ENCODE data around the gene SLC6A17. TPM values are rescaled to one million over a fixed set of nuclear protein-coding genes. Genes with fewer than 3 reads are reported as not detected.
A peak's percentile ranks its signal among the peaks of the same experiment; 100 is the strongest.

Gene SLC6A17
- polyA plus RNA-seq, 1 donor, result 0.33 TPM

- peaks cover 3% of the 10 kb centered on the region for H3K27me3 ChIP-seq (ENCODE audit: control insufficient read depth, insufficient read depth, low read length)
- H3K4me1 ChIP-seq (ENCODE audit: control insufficient read depth, insufficient read depth, low read length), result no peaks in the 10 kb centered on the region
- DNase-seq, result peak in 1 of 2 donors; percentile 25
- no peak overlapping the region for H3K27ac ChIP-seq (ENCODE audit: low read length)
- H3K36me3 ChIP-seq (ENCODE audit: control insufficient read depth, insufficient read depth, low read length), result no peaks in the 10 kb centered on the region
- H3K9me3 ChIP-seq (ENCODE audit: control insufficient read depth, low read depth, low read length), result no peaks in the 10 kb centered on the region
- no peak overlapping the region for H3K4me3 ChIP-seq (ENCODE audit: low read length)
- no CpG with 5 or more reads among the region's 13 CpGs for WGBS (ENCODE audit: insufficient coverage, low lambda C conversion rate)
Observed at GRCh38 chr1:110240476-110241210, 90.3 kb downstream of the SLC6A17 start.

- DNase-seq, result no peak
- Histone ChIP-seq H3K4me1 (ENCODE audit: control insufficient read depth, insufficient read depth, low read length) (no peaks in the 10 kb centered on the region), H3K27me3 (ENCODE audit: control insufficient read depth, insufficient read depth, low read length) (peaks cover 3% of the 10 kb centered on the region), H3K9me3 (ENCODE audit: control insufficient read depth, low read depth, low read length) (no peaks in the 10 kb centered on the region), H3K36me3 (ENCODE audit: control insufficient read depth, insufficient read depth, low read length) (no peaks in the 10 kb centered on the region), H3K4me3 (ENCODE audit: low read length) (no peak overlapping the region), H3K27ac (ENCODE audit: low read length) (no peak overlapping the region)
- WGBS (ENCODE audit: insufficient coverage, low lambda C conversion rate), result 70% methylated on average over 2 of the region's 2 CpGs
Observed at GRCh38 chr1:110241516-110241915, 91.2 kb downstream of the SLC6A17 start.

GRCh38 chr1:110242062-110242461 is 91.8 kb downstream of the SLC6A17 start:
- no peak for DNase-seq
- Histone ChIP-seq H3K36me3 (ENCODE audit: control insufficient read depth, insufficient read depth, low read length) (no peaks in the 10 kb centered on the region), H3K4me1 (ENCODE audit: control insufficient read depth, insufficient read depth, low read length) (no peaks in the 10 kb centered on the region), H3K27me3 (ENCODE audit: control insufficient read depth, insufficient read depth, low read length) (peaks cover 3% of the 10 kb centered on the region), H3K27ac (ENCODE audit: low read length) (no peak overlapping the region), H3K4me3 (ENCODE audit: low read length) (no peak overlapping the region), H3K9me3 (ENCODE audit: control insufficient read depth, low read depth, low read length) (no peaks in the 10 kb centered on the region)
- WGBS (ENCODE audit: insufficient coverage, low lambda C conversion rate), result no CpG with 5 or more reads among the region's 4 CpGs

- DNase-seq, result no peak
- no peaks in the 10 kb centered on the region for H3K4me1 ChIP-seq (ENCODE audit: control insufficient read depth, insufficient read depth, low read length)
- H3K36me3 ChIP-seq (ENCODE audit: control insufficient read depth, insufficient read depth, low read length), result no peaks in the 10 kb centered on the region
- H3K27me3 ChIP-seq (ENCODE audit: control insufficient read depth, insufficient read depth, low read length), result peaks cover 3% of the 10 kb centered on the region
- H3K4me3 ChIP-seq (ENCODE audit: low read length), result no peak overlapping the region
- WGBS (ENCODE audit: insufficient coverage, low lambda C conversion rate), result no CpG with 5 or more reads among the region's 4 CpGs
- H3K9me3 ChIP-seq (ENCODE audit: control insufficient read depth, low read depth, low read length), result no peaks in the 10 kb centered on the region
- no peak overlapping the region for H3K27ac ChIP-seq (ENCODE audit: low read length)
Observed at GRCh38 chr1:110242731-110243130, 92.4 kb downstream of the SLC6A17 start.

GRCh38 chr1:110243146-110243545 is 92.9 kb downstream of the SLC6A17 start:
- Histone ChIP-seq H3K4me1 (ENCODE audit: control insufficient read depth, insufficient read depth, low read length) (no peaks in the 10 kb centered on the region), H3K27me3 (ENCODE audit: control insufficient read depth, insufficient read depth, low read length) (peaks cover 3% of the 10 kb centered on the region), H3K27ac (ENCODE audit: low read length) (no peak overlapping the region), H3K4me3 (ENCODE audit: low read length) (no peak overlapping the region), H3K36me3 (ENCODE audit: control insufficient read depth, insufficient read depth, low read length) (no peaks in the 10 kb centered on the region), H3K9me3 (ENCODE audit: control insufficient read depth, low read depth, low read length) (no peaks in the 10 kb centered on the region)
- WGBS (ENCODE audit: insufficient coverage, low lambda C conversion rate), result no CpG with 5 or more reads among the region's 7 CpGs
- DNase-seq, result no peak

- peaks cover 3% of the 10 kb centered on the region for H3K27me3 ChIP-seq (ENCODE audit: control insufficient read depth, insufficient read depth, low read length)
- no peaks in the 10 kb centered on the region for H3K4me1 ChIP-seq (ENCODE audit: control insufficient read depth, insufficient read depth, low read length)
- H3K27ac ChIP-seq (ENCODE audit: low read length), result no peak overlapping the region
- no peaks in the 10 kb centered on the region for H3K36me3 ChIP-seq (ENCODE audit: control insufficient read depth, insufficient read depth, low read length)
- DNase-seq, result no peak
- no peaks in the 10 kb centered on the region for H3K9me3 ChIP-seq (ENCODE audit: control insufficient read depth, low read depth, low read length)
- no peak overlapping the region for H3K4me3 ChIP-seq (ENCODE audit: low read length)
- no CpG with 5 or more reads among the region's 9 CpGs for WGBS (ENCODE audit: insufficient coverage, low lambda C conversion rate)
Observed at GRCh38 chr1:110243574-110243973, 93.3 kb downstream of the SLC6A17 start.

GRCh38 chr1:110245876-110246620 is 95.8 kb downstream of the SLC6A17 start:
- H3K36me3 ChIP-seq (ENCODE audit: control insufficient read depth, insufficient read depth, low read length), result no peaks in the 10 kb centered on the region
- H3K4me1 ChIP-seq (ENCODE audit: control insufficient read depth, insufficient read depth, low read length), result no peaks in the 10 kb centered on the region
- H3K4me3 ChIP-seq (ENCODE audit: low read length), result no peak overlapping the region
- 90% methylated on average over 2 of the region's 9 CpGs for WGBS (ENCODE audit: insufficient coverage, low lambda C conversion rate)
- H3K27ac ChIP-seq (ENCODE audit: low read length), result no peak overlapping the region
- no peak for DNase-seq
- H3K9me3 ChIP-seq (ENCODE audit: control insufficient read depth, low read depth, low read length), result no peaks in the 10 kb centered on the region
- H3K27me3 ChIP-seq (ENCODE audit: control insufficient read depth, insufficient read depth, low read length), result peaks cover 3% of the 10 kb centered on the region

- H3K27ac ChIP-seq (ENCODE audit: low read length), result no peak overlapping the region
- no peak for DNase-seq
- H3K27me3 ChIP-seq (ENCODE audit: control insufficient read depth, insufficient read depth, low read length), result peaks cover 3% of the 10 kb centered on the region
- no peak overlapping the region for H3K4me3 ChIP-seq (ENCODE audit: low read length)
- H3K9me3 ChIP-seq (ENCODE audit: control insufficient read depth, low read depth, low read length), result no peaks in the 10 kb centered on the region
- H3K36me3 ChIP-seq (ENCODE audit: control insufficient read depth, insufficient read depth, low read length), result no peaks in the 10 kb centered on the region
- WGBS (ENCODE audit: insufficient coverage, low lambda C conversion rate), result no CpG with 5 or more reads among the region's 4 CpGs
- H3K4me1 ChIP-seq (ENCODE audit: control insufficient read depth, insufficient read depth, low read length), result no peaks in the 10 kb centered on the region
Observed at GRCh38 chr1:110248746-110249145, 98.5 kb downstream of the SLC6A17 start.

GRCh38 chr1:110249256-110249655 is 99.0 kb downstream of the SLC6A17 start:
- Histone ChIP-seq H3K36me3 (ENCODE audit: control insufficient read depth, insufficient read depth, low read length) (no peaks in the 10 kb centered on the region), H3K9me3 (ENCODE audit: control insufficient read depth, low read depth, low read length) (no peaks in the 10 kb centered on the region), H3K27me3 (ENCODE audit: control insufficient read depth, insufficient read depth, low read length) (peaks cover 3% of the 10 kb centered on the region), H3K4me1 (ENCODE audit: control insufficient read depth, insufficient read depth, low read length) (no peaks in the 10 kb centered on the region), H3K4me3 (ENCODE audit: low read length) (no peak overlapping the region), H3K27ac (ENCODE audit: low read length) (no peak overlapping the region)
- no CpG with 5 or more reads among the region's 4 CpGs for WGBS (ENCODE audit: insufficient coverage, low lambda C conversion rate)
- DNase-seq, result no peak

GRCh38 chr1:110250008-110250407 is 99.7 kb downstream of the SLC6A17 start:
- WGBS (ENCODE audit: insufficient coverage, low lambda C conversion rate), result 85% methylated on average over 1 of the region's 4 CpGs
- no peaks in the 10 kb centered on the region for H3K36me3 ChIP-seq (ENCODE audit: control insufficient read depth, insufficient read depth, low read length)

More at GRCh38 chr1:110250008-110250407, 99.7 kb downstream of the SLC6A17 start:
- H3K27me3 ChIP-seq (ENCODE audit: control insufficient read depth, insufficient read depth, low read length), result peaks cover under 1% of the 10 kb centered on the region
- H3K27ac ChIP-seq (ENCODE audit: low read length), result no peak overlapping the region
- H3K4me3 ChIP-seq (ENCODE audit: low read length), result no peak overlapping the region
- no peaks in the 10 kb centered on the region for H3K9me3 ChIP-seq (ENCODE audit: control insufficient read depth, low read depth, low read length)
- no peak for DNase-seq
- no peaks in the 10 kb centered on the region for H3K4me1 ChIP-seq (ENCODE audit: control insufficient read depth, insufficient read depth, low read length)
